ENCODE data around the gene LRRK1.

DNA sequence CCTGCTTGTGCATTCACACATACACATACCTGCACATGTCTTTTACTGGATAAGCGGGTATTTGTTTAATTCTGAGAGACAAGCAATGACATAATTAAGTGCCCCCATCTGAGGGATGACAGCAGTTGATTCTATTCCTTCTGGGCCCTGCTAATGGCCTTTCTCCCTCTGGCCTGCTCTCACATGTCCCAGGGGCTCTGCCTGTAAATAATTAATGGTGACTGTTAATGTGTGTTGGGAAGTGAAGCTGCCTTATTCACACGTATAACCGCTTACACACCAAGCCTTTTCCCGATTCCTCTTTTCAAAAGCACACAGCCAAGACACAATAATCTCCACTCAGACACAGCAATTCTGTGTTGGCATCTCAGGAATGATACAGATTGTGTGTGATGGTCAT is 47.8 kb downstream of the LRRK1 start:
- TF ChIP-seq, protein P1, sequence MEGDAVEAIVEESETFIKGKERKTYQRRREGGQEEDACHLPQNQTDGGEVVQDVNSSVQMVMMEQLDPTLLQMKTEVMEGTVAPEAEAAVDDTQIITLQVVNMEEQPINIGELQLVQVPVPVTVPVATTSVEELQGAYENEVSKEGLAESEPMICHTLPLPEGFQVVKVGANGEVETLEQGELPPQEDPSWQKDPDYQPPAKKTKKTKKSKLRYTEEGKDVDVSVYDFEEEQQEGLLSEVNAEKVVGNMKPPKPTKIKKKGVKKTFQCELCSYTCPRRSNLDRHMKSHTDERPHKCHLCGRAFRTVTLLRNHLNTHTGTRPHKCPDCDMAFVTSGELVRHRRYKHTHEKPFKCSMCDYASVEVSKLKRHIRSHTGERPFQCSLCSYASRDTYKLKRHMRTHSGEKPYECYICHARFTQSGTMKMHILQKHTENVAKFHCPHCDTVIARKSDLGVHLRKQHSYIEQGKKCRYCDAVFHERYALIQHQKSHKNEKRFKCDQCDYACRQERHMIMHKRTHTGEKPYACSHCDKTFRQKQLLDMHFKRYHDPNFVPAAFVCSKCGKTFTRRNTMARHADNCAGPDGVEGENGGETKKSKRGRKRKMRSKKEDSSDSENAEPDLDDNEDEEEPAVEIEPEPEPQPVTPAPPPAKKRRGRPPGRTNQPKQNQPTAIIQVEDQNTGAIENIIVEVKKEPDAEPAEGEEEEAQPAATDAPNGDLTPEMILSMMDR (IDR thresholded peaks at IDR 0.05) = no peak
- no peak for TF ChIP-seq POLR2A (IDR thresholded peaks at IDR 0.05)
